ENCODE data around the gene OTOGL. TPM values are rescaled to one million over a fixed set of nuclear protein-coding genes. Genes with fewer than 3 reads are reported as not detected.

OTOGL gene
- total and polyA plus RNA-seq, 4 experiments from 2014 or later, result not detected

- no peak for DNase-seq
- Histone ChIP-seq H3K27me3 (ENCODE audit: insufficient read depth, low read length) (no peaks in the 10 kb centered on the region), H3K4me1 (ENCODE audit: insufficient read depth, low read length) (no peaks in the 10 kb centered on the region), H3K27ac (ENCODE audit: low read depth, low read length) (no peak overlapping the region), H3K4me3 (ENCODE audit: low read length in 2 of 2) (no peak overlapping the region), H3K36me3 (ENCODE audit: insufficient read depth, low read length) (no peaks in the 10 kb centered on the region), H3K9me3 (ENCODE audit: control insufficient read depth in 1 of 2, low read length in 2 of 2) (no peaks in the 10 kb centered on the region)
- CTCF ChIA-PET (ENCODE audit: partially characterized antibody), result no interaction called here
- intact Hi-C loops (cut with micrococcal nuclease), result no loop called here
- POLR2A ChIA-PET (ENCODE audit: partially characterized antibody), result no interaction called here
- Mint-ChIP-seq H3K4me1 (no peaks in the 10 kb centered on the region), H3K27ac (no peak overlapping the region), H3K27me3 (no peaks in the 10 kb centered on the region), H3K4me3 (no peak overlapping the region), H3K36me3 (no peaks in the 10 kb centered on the region), H3K9me3 (peaks cover 0 to 6% (median under 1%) of the 10 kb centered on the region in 8 donors)
Measured at GRCh38 chr12:80381121-80381520, 281.8 kb downstream of the OTOGL start.

- no peaks in the 10 kb centered on the region for H3K27me3 Mint-ChIP-seq
Measured at GRCh38 chr12:80382254-80382653, 282.9 kb downstream of the OTOGL start.

GRCh38 chr12:80400571-80400991 lies 301.2 kb downstream of the OTOGL start:
- Histone ChIP-seq H3K27me3 (ENCODE audit: insufficient read depth, low read length) (no peaks in the 10 kb centered on the region), H3K4me1 (ENCODE audit: insufficient read depth, low read length) (no peaks in the 10 kb centered on the region), H3K27ac (ENCODE audit: low read depth, low read length) (no peak overlapping the region), H3K36me3 (ENCODE audit: insufficient read depth, low read length) (no peaks in the 10 kb centered on the region), H3K4me3 (ENCODE audit: low read length in 2 of 2) (no peak overlapping the region), H3K9me3 (ENCODE audit: control insufficient read depth in 1 of 2, low read length in 2 of 2) (no peaks in the 10 kb centered on the region)
- no peak for DNase-seq
- H3K9me3 Mint-ChIP-seq, result peaks cover 0 to 7% (median under 1%) of the 10 kb centered on the region in 8 donors
- ChIA-PET CTCF (ENCODE audit: partially characterized antibody) (no interaction called here), POLR2A (ENCODE audit: partially characterized antibody) (no interaction called here)
- H3K27ac Mint-ChIP-seq, result no peak overlapping the region
- intact Hi-C loops (cut with micrococcal nuclease), result no loop called here
- no peaks in the 10 kb centered on the region for H3K36me3 Mint-ChIP-seq
- H3K4me1 Mint-ChIP-seq, result no peaks in the 10 kb centered on the region
- no peak overlapping the region for H3K4me3 Mint-ChIP-seq
- H3K27me3 Mint-ChIP-seq, result peaks cover 0 to 1% of the 10 kb centered on the region in 2 donors

More at GRCh38 chr12:80382254-80382653, 282.9 kb downstream of the OTOGL start:
- H3K4me3 ChIP-seq (ENCODE audit: low read length in 2 of 2), result no peak overlapping the region
- ChIA-PET POLR2A (ENCODE audit: partially characterized antibody) (no interaction called here), CTCF (ENCODE audit: partially characterized antibody) (no interaction called here)
- H3K36me3 ChIP-seq (ENCODE audit: insufficient read depth, low read length), result no peaks in the 10 kb centered on the region
- H3K4me1 ChIP-seq (ENCODE audit: insufficient read depth, low read length), result no peaks in the 10 kb centered on the region
- Mint-ChIP-seq H3K27ac (no peak overlapping the region), H3K36me3 (no peaks in the 10 kb centered on the region), H3K4me3 (no peak overlapping the region), H3K4me1 (no peaks in the 10 kb centered on the region), H3K9me3 (peaks cover 0 to 10% (median 3%) of the 10 kb centered on the region in 8 donors)
- intact Hi-C loops (cut with micrococcal nuclease), result no loop called here
- DNase-seq, result no peak
- no peaks in the 10 kb centered on the region for H3K9me3 ChIP-seq (ENCODE audit: control insufficient read depth in 1 of 2, low read length in 2 of 2)
- H3K27me3 ChIP-seq (ENCODE audit: insufficient read depth, low read length), result no peaks in the 10 kb centered on the region
- H3K27ac ChIP-seq (ENCODE audit: low read depth, low read length), result no peak overlapping the region

GRCh38 chr12:80401191-80401590 lies 301.9 kb downstream of the OTOGL start:
- no peaks in the 10 kb centered on the region for H3K4me1 ChIP-seq (ENCODE audit: insufficient read depth, low read length)
- no peak overlapping the region for H3K27ac ChIP-seq (ENCODE audit: low read depth, low read length)
- H3K36me3 ChIP-seq (ENCODE audit: insufficient read depth, low read length), result no peaks in the 10 kb centered on the region
- peaks cover 0 to 7% (median under 1%) of the 10 kb centered on the region in 8 donors for H3K9me3 Mint-ChIP-seq
- no peak overlapping the region for H3K4me3 Mint-ChIP-seq
- intact Hi-C loops (cut with micrococcal nuclease), result no loop called here
- no peak for DNase-seq
- ChIA-PET POLR2A (ENCODE audit: partially characterized antibody) (no interaction called here), CTCF (ENCODE audit: partially characterized antibody) (no interaction called here)
- H3K4me3 ChIP-seq (ENCODE audit: low read length in 2 of 2), result no peak overlapping the region
- H3K9me3 ChIP-seq (ENCODE audit: control insufficient read depth in 1 of 2, low read length in 2 of 2), result no peaks in the 10 kb centered on the region
- peaks cover 0 to 1% of the 10 kb centered on the region in 2 donors for H3K27me3 Mint-ChIP-seq
- H3K4me1 Mint-ChIP-seq, result no peaks in the 10 kb centered on the region
- no peaks in the 10 kb centered on the region for H3K27me3 ChIP-seq (ENCODE audit: insufficient read depth, low read length)
- H3K27ac Mint-ChIP-seq, result no peak overlapping the region
- H3K36me3 Mint-ChIP-seq, result no peaks in the 10 kb centered on the region

- no peak for DNase-seq
- no peak overlapping the region for H3K4me3 ChIP-seq (ENCODE audit: low read length in 2 of 2)
- Mint-ChIP-seq H3K9me3 (peaks cover 0 to 5% (median under 1%) of the 10 kb centered on the region in 8 donors), H3K4me1 (no peaks in the 10 kb centered on the region), H3K4me3 (no peak overlapping the region), H3K27ac (no peak overlapping the region), H3K36me3 (no peaks in the 10 kb centered on the region), H3K27me3 (peaks cover 0 to 1% of the 10 kb centered on the region in 2 donors)
- CTCF ChIA-PET (ENCODE audit: partially characterized antibody), result no interaction called here
- H3K36me3 ChIP-seq (ENCODE audit: insufficient read depth, low read length), result no peaks in the 10 kb centered on the region
- no peaks in the 10 kb centered on the region for H3K27me3 ChIP-seq (ENCODE audit: insufficient read depth, low read length)
- no peak overlapping the region for H3K27ac ChIP-seq (ENCODE audit: low read depth, low read length)
- no peaks in the 10 kb centered on the region for H3K4me1 ChIP-seq (ENCODE audit: insufficient read depth, low read length)
- POLR2A ChIA-PET (ENCODE audit: partially characterized antibody), result no interaction called here
- no peaks in the 10 kb centered on the region for H3K9me3 ChIP-seq (ENCODE audit: control insufficient read depth in 1 of 2, low read length in 2 of 2)
- intact Hi-C loops (cut with micrococcal nuclease), result no loop called here
Measured at GRCh38 chr12:80404629-80405028, 305.3 kb downstream of the OTOGL start.

- no peaks in the 10 kb centered on the region for H3K4me1 Mint-ChIP-seq
- H3K27me3 ChIP-seq (ENCODE audit: insufficient read depth, low read length), result no peaks in the 10 kb centered on the region
- H3K4me3 Mint-ChIP-seq, result no peak overlapping the region
- intact Hi-C loops (cut with micrococcal nuclease), result no loop called here
- H3K9me3 ChIP-seq (ENCODE audit: control insufficient read depth in 1 of 2, low read length in 2 of 2), result no peaks in the 10 kb centered on the region
- H3K27ac ChIP-seq (ENCODE audit: low read depth, low read length), result no peak overlapping the region
- H3K4me1 ChIP-seq (ENCODE audit: insufficient read depth, low read length), result no peaks in the 10 kb centered on the region
- H3K27me3 Mint-ChIP-seq, result no peaks in the 10 kb centered on the region
- no peak overlapping the region for H3K27ac Mint-ChIP-seq
- H3K4me3 ChIP-seq (ENCODE audit: low read length in 2 of 2), result no peak overlapping the region
- ChIA-PET POLR2A (ENCODE audit: partially characterized antibody) (no interaction called here), CTCF (ENCODE audit: partially characterized antibody) (no interaction called here)
- no peaks in the 10 kb centered on the region for H3K9me3 Mint-ChIP-seq
- H3K36me3 ChIP-seq (ENCODE audit: insufficient read depth, low read length), result no peaks in the 10 kb centered on the region
- no peak for DNase-seq
- H3K36me3 Mint-ChIP-seq, result no peaks in the 10 kb centered on the region
Measured at GRCh38 chr12:80406253-80406652, 306.9 kb downstream of the OTOGL start.

- no peaks in the 10 kb centered on the region for H3K4me1 Mint-ChIP-seq
- POLR2A ChIA-PET (ENCODE audit: partially characterized antibody), result no interaction called here
Measured at GRCh38 chr12:80411787-80412186, 312.4 kb downstream of the OTOGL start.

More at GRCh38 chr12:80411787-80412186, 312.4 kb downstream of the OTOGL start:
- Mint-ChIP-seq H3K27ac (no peak overlapping the region), H3K36me3 (no peaks in the 10 kb centered on the region), H3K27me3 (no peaks in the 10 kb centered on the region), H3K9me3 (peaks cover 0 to under 1% (median 0%) of the 10 kb centered on the region in 8 donors), H3K4me3 (no peak overlapping the region)
- no peaks in the 10 kb centered on the region for H3K9me3 ChIP-seq (ENCODE audit: control insufficient read depth in 1 of 2, low read length in 2 of 2)
- intact Hi-C loops (cut with micrococcal nuclease), result no loop called here
- H3K27me3 ChIP-seq (ENCODE audit: insufficient read depth, low read length), result no peaks in the 10 kb centered on the region
- no peaks in the 10 kb centered on the region for H3K36me3 ChIP-seq (ENCODE audit: insufficient read depth, low read length)
- no peaks in the 10 kb centered on the region for H3K4me1 ChIP-seq (ENCODE audit: insufficient read depth, low read length)
- DNase-seq, result no peak
- CTCF ChIA-PET (ENCODE audit: partially characterized antibody), result no interaction called here
- no peak overlapping the region for H3K27ac ChIP-seq (ENCODE audit: low read depth, low read length)
- H3K4me3 ChIP-seq (ENCODE audit: low read length in 2 of 2), result no peak overlapping the region
